Ovary (tissue), 3 donors: ENCODE measurements around the gene PTPRN2.

ENCODE experiments used
- EP300 ChIP-seq: sonication (generic); formaldehyde crosslinking; IDR thresholded peaks from one replicate; pipeline ENCODE4 v1.6.1; 2017; ENCODE audit warnings: antibody characterized with exemption
- TF ChIP-seq, protein P1 (sequence below), 3 donors: fragments of 450-650 bp in 2 of 3; fragments of 200-600 bp in 1 of 3; IDR thresholded peaks; one replicate each; pipeline versions ENCODE4 v1.5.1 to v1.8.0; 2016 to 2022; ENCODE audit warnings: antibody characterized with exemption in 3 of 3, mild to moderate bottlenecking in 1 of 3
- donor health status: DM: no; HTN: no; CAD: no.

DNA sequence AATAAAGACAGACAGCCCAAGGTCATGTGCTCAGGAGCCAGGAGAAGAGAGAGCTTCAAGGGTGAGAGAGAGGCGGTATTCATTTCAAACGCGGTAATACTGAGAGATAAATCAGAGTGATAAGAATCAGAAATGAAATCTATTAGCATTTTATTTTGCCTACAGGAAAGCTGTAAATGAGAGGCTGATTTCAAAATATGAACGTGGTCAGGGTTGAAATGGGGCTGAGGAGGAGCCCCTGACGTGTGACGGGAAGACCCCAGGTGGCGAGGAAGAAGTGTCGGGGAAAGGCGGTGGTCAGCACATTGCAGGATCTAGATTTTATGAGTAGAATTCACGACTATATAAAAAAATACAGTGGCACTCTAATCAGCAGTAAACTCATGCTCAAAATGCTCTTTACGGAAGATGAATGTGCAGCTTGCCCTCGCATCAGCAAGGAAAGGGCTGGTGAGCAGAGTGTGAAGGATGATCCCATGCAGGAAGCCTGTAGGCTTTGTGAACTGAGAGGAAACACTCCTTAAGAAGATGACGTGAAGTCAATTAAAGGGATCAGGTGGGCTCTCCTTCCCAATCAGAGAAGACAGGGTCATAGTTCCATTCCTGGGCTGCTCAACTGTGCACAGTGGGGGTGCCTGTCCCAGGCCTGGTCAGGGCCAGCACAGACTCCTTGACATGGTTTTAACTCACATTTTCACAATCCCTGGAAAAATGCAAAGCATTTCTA, 360.2 kb downstream of the PTPRN2 start:
- TF ChIP-seq, protein P1, sequence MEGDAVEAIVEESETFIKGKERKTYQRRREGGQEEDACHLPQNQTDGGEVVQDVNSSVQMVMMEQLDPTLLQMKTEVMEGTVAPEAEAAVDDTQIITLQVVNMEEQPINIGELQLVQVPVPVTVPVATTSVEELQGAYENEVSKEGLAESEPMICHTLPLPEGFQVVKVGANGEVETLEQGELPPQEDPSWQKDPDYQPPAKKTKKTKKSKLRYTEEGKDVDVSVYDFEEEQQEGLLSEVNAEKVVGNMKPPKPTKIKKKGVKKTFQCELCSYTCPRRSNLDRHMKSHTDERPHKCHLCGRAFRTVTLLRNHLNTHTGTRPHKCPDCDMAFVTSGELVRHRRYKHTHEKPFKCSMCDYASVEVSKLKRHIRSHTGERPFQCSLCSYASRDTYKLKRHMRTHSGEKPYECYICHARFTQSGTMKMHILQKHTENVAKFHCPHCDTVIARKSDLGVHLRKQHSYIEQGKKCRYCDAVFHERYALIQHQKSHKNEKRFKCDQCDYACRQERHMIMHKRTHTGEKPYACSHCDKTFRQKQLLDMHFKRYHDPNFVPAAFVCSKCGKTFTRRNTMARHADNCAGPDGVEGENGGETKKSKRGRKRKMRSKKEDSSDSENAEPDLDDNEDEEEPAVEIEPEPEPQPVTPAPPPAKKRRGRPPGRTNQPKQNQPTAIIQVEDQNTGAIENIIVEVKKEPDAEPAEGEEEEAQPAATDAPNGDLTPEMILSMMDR (IDR thresholded peaks at IDR 0.05) = no peak
- no peak for TF ChIP-seq EP300
